CD4-positive, alpha-beta T cell (primary cell): ENCODE data around the gene ACE2. TPM values are rescaled to one million over a fixed set of nuclear protein-coding genes. Genes with fewer than 3 reads are reported as not detected.

Source experiments
- ATAC-seq: fragments of 200-7000 bp; cut with Tn5 transposase; one replicate; pipeline ENCODE4 v1.10.0; 2022; ENCODE audit warnings: mild to moderate bottlenecking; ENCODE audit not compliant: poor library complexity
- CTCF ChIA-PET: fragments of 350-600 bp; sonication (Branson Sonifier 250); formaldehyde crosslinking; loops from one replicate; lab custom pipeline; 2021; ENCODE audit warnings: antibody characterized with exemption, inconsistent platforms; lab: Charles Lee
- POLR2A ChIA-PET: fragments of 350-600 bp; sonication (Branson Sonifier 250); formaldehyde crosslinking; loops from one replicate; lab custom pipeline; 2021; ENCODE audit warnings: antibody characterized with exemption, inconsistent platforms; lab: Charles Lee
- DNase-seq, 14 experiments: peaks; one replicate each; pipeline ENCODE4 v3.0.0-alpha.2; 2013 to 2020; ENCODE audit warnings: mixed read lengths in 2 of 14
- H3K27ac ChIP-seq, 2 donors: one replicate each; pipeline versions ENCODE4 v1.5.1 to v1.7.0; 2013; ENCODE audit warnings: low read length in 2 of 2, low read depth in 1 of 2, mild to moderate bottlenecking in 1 of 2
- H3K27me3 ChIP-seq, 2 experiments: 1 replicate in 1 of 2; 2 replicates in 1 of 2; pipeline versions ENCODE4 v1.6.1 to v1.7.0; 2013; ENCODE audit warnings: low read length in 2 of 2, control low read depth in 1 of 2, mild to moderate bottlenecking in 1 of 2, moderate library complexity in 1 of 2; ENCODE audit not compliant: insufficient read depth in 2 of 2, control insufficient read depth in 1 of 2
- H3K36me3 ChIP-seq: one replicate; pipeline ENCODE4 v1.6.1; 2013; ENCODE audit warnings: low read length, control low read depth; ENCODE audit not compliant: insufficient read depth
- H3K4me1 ChIP-seq: one replicate; pipeline ENCODE4 v1.6.1; 2013; ENCODE audit warnings: low read length, control low read depth; ENCODE audit not compliant: insufficient read depth
- H3K4me3 ChIP-seq: one replicate; pipeline ENCODE4 v1.5.1; 2013; ENCODE audit warnings: mild to moderate bottlenecking, low read length, moderate library complexity
- H3K9me3 ChIP-seq, 2 experiments: 1 replicate in 1 of 2; 2 replicates in 1 of 2; pipeline versions ENCODE4 v1.6.1 to v1.7.0; 2013; ENCODE audit warnings: low read length in 2 of 2, mild to moderate bottlenecking in 2 of 2, control low read depth in 1 of 2, moderate library complexity in 1 of 2; ENCODE audit not compliant: control insufficient read depth in 1 of 2, insufficient read depth in 1 of 2
- H3K27ac Mint-ChIP-seq: one replicate; pipeline ENCODE4 v1.8.0; 2020; ENCODE audit warnings: mixed read lengths
- H3K27me3 Mint-ChIP-seq: one replicate; pipeline ENCODE4 v1.8.0; 2021; ENCODE audit warnings: mixed read lengths
- H3K36me3 Mint-ChIP-seq: one replicate; pipeline ENCODE4 v1.8.0; 2021; ENCODE audit warnings: low read depth, mixed read lengths
- H3K4me1 Mint-ChIP-seq: one replicate; pipeline ENCODE4 v1.8.0; 2021; ENCODE audit warnings: low read depth, mixed read lengths
- H3K4me3 Mint-ChIP-seq: one replicate; pipeline ENCODE4 v1.8.0; 2020; ENCODE audit warnings: mild to moderate bottlenecking, mixed read lengths
- H3K9me3 Mint-ChIP-seq: one replicate; pipeline ENCODE4 v1.8.0; 2020; ENCODE audit warnings: mixed read lengths
- intact Hi-C, 2 experiments: fragments of 100-400 bp; cut with DNase I in 1 of 2; cut with micrococcal nuclease in 1 of 2; formaldehyde crosslinking; loops; one replicate each; pipeline versions ENCODE4 v1.15.1 to v1.9.0; 2023 to 2025; cut with DNase I, micrococcal nuclease
- total RNA-seq, 174 experiments: library from RNA in 2 of 174; stranded (reverse) in 2 of 174; gene quantifications; one replicate each; pipeline ENCODE4 v1.2.3 and lab custom pipeline; 2021 to 2026
- TF ChIP-seq, protein P1 (sequence below): fragments of 200-600 bp; IDR thresholded peaks from one replicate; pipeline ENCODE4 v1.8.0; 2022; ENCODE audit warnings: antibody characterized with exemption, mild to moderate bottlenecking

The ACE2 gene
- total RNA-seq, 2 experiments from 2014 or later: not detected

- ATAC-seq (no peak), DNase-seq (no peak)
- no peaks in the 10 kb centered on the region for H3K9me3 Mint-ChIP-seq
- H3K27me3 Mint-ChIP-seq: no peaks in the 10 kb centered on the region
- H3K4me1 Mint-ChIP-seq: no peaks in the 10 kb centered on the region
- Histone ChIP-seq H3K27ac (no peak overlapping the region), H3K4me1 (no peaks in the 10 kb centered on the region), H3K4me3 (no peak overlapping the region), H3K9me3 (no peaks in the 10 kb centered on the region), H3K36me3 (no peaks in the 10 kb centered on the region), H3K27me3 (no peaks in the 10 kb centered on the region)
- POLR2A ChIA-PET: no interaction called here
- no peaks in the 10 kb centered on the region for H3K36me3 Mint-ChIP-seq
- intact Hi-C loops: no loop called here
- H3K4me3 Mint-ChIP-seq: no peak overlapping the region
- CTCF ChIA-PET: no interaction called here
- no peak overlapping the region for H3K27ac Mint-ChIP-seq
- TF ChIP-seq, protein P1, sequence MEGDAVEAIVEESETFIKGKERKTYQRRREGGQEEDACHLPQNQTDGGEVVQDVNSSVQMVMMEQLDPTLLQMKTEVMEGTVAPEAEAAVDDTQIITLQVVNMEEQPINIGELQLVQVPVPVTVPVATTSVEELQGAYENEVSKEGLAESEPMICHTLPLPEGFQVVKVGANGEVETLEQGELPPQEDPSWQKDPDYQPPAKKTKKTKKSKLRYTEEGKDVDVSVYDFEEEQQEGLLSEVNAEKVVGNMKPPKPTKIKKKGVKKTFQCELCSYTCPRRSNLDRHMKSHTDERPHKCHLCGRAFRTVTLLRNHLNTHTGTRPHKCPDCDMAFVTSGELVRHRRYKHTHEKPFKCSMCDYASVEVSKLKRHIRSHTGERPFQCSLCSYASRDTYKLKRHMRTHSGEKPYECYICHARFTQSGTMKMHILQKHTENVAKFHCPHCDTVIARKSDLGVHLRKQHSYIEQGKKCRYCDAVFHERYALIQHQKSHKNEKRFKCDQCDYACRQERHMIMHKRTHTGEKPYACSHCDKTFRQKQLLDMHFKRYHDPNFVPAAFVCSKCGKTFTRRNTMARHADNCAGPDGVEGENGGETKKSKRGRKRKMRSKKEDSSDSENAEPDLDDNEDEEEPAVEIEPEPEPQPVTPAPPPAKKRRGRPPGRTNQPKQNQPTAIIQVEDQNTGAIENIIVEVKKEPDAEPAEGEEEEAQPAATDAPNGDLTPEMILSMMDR: no peak
Measured at GRCh38 chrX:15631637-15632036, 30.9 kb upstream of the ACE2 start.

DNA sequence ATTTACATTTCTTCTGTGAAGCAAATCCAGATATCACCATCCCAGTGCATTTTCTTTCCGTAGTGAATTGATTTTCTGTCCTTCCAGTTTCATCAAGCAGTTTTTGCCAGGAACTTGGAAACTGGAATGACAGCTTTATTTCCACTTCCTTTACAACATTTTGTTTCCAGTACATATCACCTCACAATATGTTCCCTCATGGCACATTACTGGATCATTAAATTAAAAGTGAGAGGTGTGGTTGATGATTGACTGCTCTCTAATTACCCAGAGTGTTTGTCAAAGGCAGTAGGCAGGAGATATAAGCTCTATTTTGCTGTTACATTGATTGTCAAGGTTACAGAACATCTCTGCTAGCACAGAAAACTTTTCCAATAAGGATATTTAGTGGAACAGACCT is 22.3 kb upstream of the ACE2 start:
- no peaks in the 10 kb centered on the region for H3K27me3 ChIP-seq
- POLR2A ChIA-PET: no interaction called here
- Mint-ChIP-seq H3K4me1 (no peaks in the 10 kb centered on the region), H3K4me3 (no peak overlapping the region), H3K27me3 (no peaks in the 10 kb centered on the region), H3K36me3 (no peaks in the 10 kb centered on the region), H3K9me3 (no peaks in the 10 kb centered on the region), H3K27ac (no peak overlapping the region)
- ATAC-seq (no peak), DNase-seq (no peak)
- no peaks in the 10 kb centered on the region for H3K36me3 ChIP-seq
- CTCF ChIA-PET: no interaction called here
- TF ChIP-seq, protein P1: no peak
- no peak overlapping the region for H3K27ac ChIP-seq
- intact Hi-C loops: no loop called here
- H3K4me1 ChIP-seq: no peaks in the 10 kb centered on the region
- H3K4me3 ChIP-seq: no peak overlapping the region
- H3K9me3 ChIP-seq: no peaks in the 10 kb centered on the region

DNA sequence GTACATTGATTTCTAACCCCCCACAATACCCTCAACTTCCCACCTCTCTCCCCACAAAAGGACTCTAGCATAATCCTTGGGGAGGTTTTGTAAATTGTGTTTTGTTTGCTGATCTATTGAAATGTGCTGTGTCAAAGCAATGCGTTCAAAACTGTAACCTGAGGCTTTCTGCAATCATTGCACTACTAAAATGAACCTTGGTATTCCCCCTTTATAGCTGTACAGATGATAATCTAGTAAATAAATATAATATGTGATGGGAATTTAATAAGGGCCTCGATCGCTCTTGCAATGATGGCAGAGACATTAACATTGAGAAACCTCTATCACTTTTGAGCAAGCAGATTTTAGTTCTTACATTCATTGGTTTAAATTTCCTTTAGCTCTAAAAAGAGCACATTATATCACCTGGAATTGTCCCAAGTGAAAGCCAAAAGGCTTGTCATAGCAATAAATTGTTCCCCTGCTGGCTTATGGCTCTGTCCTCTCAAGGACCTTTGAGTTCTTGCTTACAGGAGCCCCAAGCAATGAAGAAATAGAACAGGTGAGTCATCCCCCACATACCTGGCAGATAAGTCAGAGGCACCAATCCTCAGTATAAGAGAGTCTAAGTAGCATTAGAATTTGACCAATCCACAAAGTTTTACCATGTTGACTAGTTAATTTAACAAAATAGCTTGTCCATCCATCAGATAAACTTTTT is 18.4 kb upstream of the ACE2 start:
- Mint-ChIP-seq H3K27me3 (peaks cover 4% of the 10 kb centered on the region), H3K4me1 (no peaks in the 10 kb centered on the region), H3K36me3 (no peaks in the 10 kb centered on the region), H3K9me3 (no peaks in the 10 kb centered on the region), H3K4me3 (no peak overlapping the region), H3K27ac (no peak overlapping the region)
- H3K4me3 ChIP-seq: no peak overlapping the region
- no peak overlapping the region for H3K27ac ChIP-seq
- no peaks in the 10 kb centered on the region for H3K9me3 ChIP-seq
- no peaks in the 10 kb centered on the region for H3K27me3 ChIP-seq
- ATAC-seq: no peak
- POLR2A ChIA-PET: no interaction called here
- no peaks in the 10 kb centered on the region for H3K36me3 ChIP-seq
- H3K4me1 ChIP-seq: no peaks in the 10 kb centered on the region
- CTCF ChIA-PET: no interaction called here
- DNase-seq: no peak
- intact Hi-C loops: no loop called here
- TF ChIP-seq, protein P1: no peak
